Lung (tissue), 12 donors: ENCODE results near the gene TMEM37. TPM values are rescaled to one million over a fixed set of nuclear protein-coding genes. Genes with fewer than 3 reads are reported as not detected.
A peak's percentile ranks its signal among the peaks of the same experiment; 100 is the strongest.

Experiments
- ATAC-seq: fragments of 200-7000 bp; cut with Tn5 transposase; one replicate; pipeline ENCODE4 v1.9.1; 2020; ENCODE audit warnings: moderate number of reproducible peaks; ENCODE audit not compliant: insufficient read depth, low FRiP score
- DNase-seq, 3 donors: peaks; one replicate each; pipeline ENCODE4 v3.0.0-alpha.2; 2013 to 2017
- H3K27ac ChIP-seq, 2 donors: one replicate each; pipeline ENCODE4 v1.5.1; 2013; ENCODE audit warnings: mild to moderate bottlenecking in 2 of 2, moderate library complexity in 2 of 2, control low read depth in 1 of 2, inconsistent platforms in 1 of 2, low read depth in 1 of 2, low read length in 1 of 2
- H3K27me3 ChIP-seq, 3 donors: one replicate each; pipeline ENCODE4 v1.5.1; 2013; ENCODE audit warnings: low read length in 2 of 3; ENCODE audit not compliant: control insufficient read depth in 3 of 3, insufficient read depth in 3 of 3
- H3K36me3 ChIP-seq, 4 donors: one replicate each; pipeline ENCODE4 v1.5.1; 2013; ENCODE audit warnings: low read length in 4 of 4, mild to moderate bottlenecking in 1 of 4, moderate library complexity in 1 of 4; ENCODE audit not compliant: control insufficient read depth in 4 of 4, insufficient read depth in 4 of 4
- H3K4me1 ChIP-seq, 5 donors: one replicate each; pipeline ENCODE4 v1.5.1; 2013; ENCODE audit warnings: low read length in 5 of 5, mild to moderate bottlenecking in 2 of 5, moderate library complexity in 1 of 5; ENCODE audit not compliant: control insufficient read depth in 5 of 5, insufficient read depth in 5 of 5
- H3K4me3 ChIP-seq: one replicate; pipeline ENCODE4 v1.5.1; 2013; ENCODE audit warnings: mild to moderate bottlenecking, control low read depth, moderate library complexity
- H3K9ac ChIP-seq, 2 donors: one replicate each; pipeline ENCODE4 v1.5.1; 2013; ENCODE audit warnings: low read length in 2 of 2, control low read depth in 1 of 2; ENCODE audit not compliant: insufficient read depth in 1 of 2
- H3K9me3 ChIP-seq, 4 donors: one replicate each; pipeline ENCODE4 v1.5.1; 2013; ENCODE audit warnings: low read length in 3 of 4, mild to moderate bottlenecking in 1 of 4, moderate library complexity in 1 of 4; ENCODE audit not compliant: control insufficient read depth in 4 of 4, insufficient read depth in 3 of 4
- CTCF ChIP-seq: IDR thresholded peaks from 2 replicates; pipeline ENCODE4 v1.5.1; 2012; ENCODE audit warnings: mild to moderate bottlenecking; ENCODE audit errors: control extremely low read depth, extremely low read depth
- WGBS, 2 donors: extraction: QIAGEN DNeasy Blood & Tissue Kit; methylation state at CpG; one replicate each; pipeline ENCODE4 v1.1.7; 2013; 5-methylcytosine and 5-hydroxymethylcytosine counted together
- polyA plus RNA-seq, 2 donors: library from polyadenylated mRNA; stranded (reverse); fragments of 200-250 nt; gene quantifications; one replicate each; pipeline ENCODE4 v1.2.1, GENCODE V29; 2013
- total RNA-seq, 2 donors: library from RNA; depleted of rRNA in 1 of 2; stranded (reverse); fragments of >200 nt in 1 of 2; gene quantifications; one replicate each; pipeline ENCODE4 v1.2.1, GENCODE V29; 2014 to 2021
- donor health status: control.
- donor health status: control.
- donor health status: Bipolar disorder and iron deficiency.
- donor health status: healthy.
- donor health status: DM: yes; HTN: yes; CAD: no.

The TMEM37 gene
- total and polyA plus RNA-seq, 4 donors: 9.9 to 14.3 (median 12.1) TPM

GRCh38 chr2:119408221-119408619 lies 23.4 kb upstream of the TMEM37 start:
- Histone ChIP-seq H3K27ac (peak overlapping the region in 1 of 2 donors; percentile 13), H3K9ac (no peak overlapping the region), H3K9me3 (peaks cover 0 to 2% (median 0%) of the 10 kb centered on the region in 4 donors), H3K27me3 (no peaks in the 10 kb centered on the region), H3K4me3 (no peak overlapping the region), H3K4me1 (no peaks in the 10 kb centered on the region), H3K36me3 (no peaks in the 10 kb centered on the region)
- no peak for TF ChIP-seq CTCF
- ATAC-seq (peak; percentile 56), DNase-seq (no peak)
- WGBS, 2 donors: 42 to 68% methylated on average over 5 of the region's 5 CpGs

GRCh38 chr2:119409506-119409905 lies 22.1 kb upstream of the TMEM37 start:
- Histone ChIP-seq H3K9ac (no peak overlapping the region), H3K36me3 (no peaks in the 10 kb centered on the region), H3K4me1 (no peaks in the 10 kb centered on the region), H3K27ac (no peak overlapping the region), H3K4me3 (no peak overlapping the region), H3K9me3 (peaks cover 0 to 2% (median under 1%) of the 10 kb centered on the region in 4 donors), H3K27me3 (no peaks in the 10 kb centered on the region)
- ATAC-seq (no peak), DNase-seq (no peak)
- 67 to 81% methylated on average over 4 of the region's 4 CpGs for WGBS, 2 donors
- TF ChIP-seq CTCF: no peak

GRCh38 chr2:119414894-119415293 lies 16.8 kb upstream of the TMEM37 start:
- Histone ChIP-seq H3K9ac (no peak overlapping the region), H3K4me1 (no peaks in the 10 kb centered on the region), H3K27me3 (no peaks in the 10 kb centered on the region), H3K36me3 (no peaks in the 10 kb centered on the region), H3K9me3 (peaks cover 0 to 6% (median 2%) of the 10 kb centered on the region in 4 donors), H3K27ac (no peak overlapping the region), H3K4me3 (no peak overlapping the region)
- DNase-seq: no peak
- no peak for ATAC-seq
- 73 to 84% methylated on average over 3 of the region's 3 CpGs for WGBS, 2 donors
- TF ChIP-seq CTCF: no peak

- Histone ChIP-seq H3K9ac (no peak overlapping the region), H3K27me3 (no peaks in the 10 kb centered on the region), H3K9me3 (peaks cover 0 to 6% (median 2%) of the 10 kb centered on the region in 4 donors), H3K27ac (no peak overlapping the region), H3K4me3 (no peak overlapping the region), H3K36me3 (no peaks in the 10 kb centered on the region), H3K4me1 (no peaks in the 10 kb centered on the region)
- WGBS, 2 donors: 75 to 96% methylated on average over 1 of the region's 1 CpG
- ATAC-seq (no peak), DNase-seq (no peak)
- no peak for TF ChIP-seq CTCF
These were observed 16.0 kb upstream of the TMEM37 start for GRCh38 chr2:119415630-119416029.
